ENCODE results near the gene MTG2. TPM values are rescaled to one million over a fixed set of nuclear protein-coding genes. Genes with fewer than 3 reads are reported as not detected.
A peak's percentile ranks its signal among the peaks of the same experiment; 100 is the strongest.

The MTG2 gene
- total and polyA plus RNA-seq, 11 donors: 20.7 to 40.7 (median 27.9) TPM

GRCh38 chr20:62243906-62244515 is 61.2 kb downstream of the MTG2 start:
- TF ChIP-seq CTCF (IDR thresholded peaks at IDR 0.05) (no peak), POLR2A (IDR thresholded peaks at IDR 0.05) (no peak)
- peaks cover 6 to 96% (median 70%) of the 10 kb centered on the region in 12 donors for H3K4me1 ChIP-seq
- peak in 1 of 4 donors; percentile 35 for ATAC-seq
- intact Hi-C loops (cut with DNase I): loop anchor here in 1 of 10 donors (5.0 kb wide), 1 partner anchor 138 kb away; no protein-coding TSS in a partner anchor
- peak in 1 of 5 donors; percentile 68 for DNase-seq
- no peaks in the 10 kb centered on the region for H3K27me3 ChIP-seq
- H3K9me3 ChIP-seq: no peaks in the 10 kb centered on the region
- WGBS, 4 donors: 67 to 80% (median 69%) methylated on average over 21 of the region's 21 CpGs
- peak overlapping the region in 1 of 12 donors; percentile 13 for H3K4me3 ChIP-seq
- peaks cover 0 to 13% (median 0%) of the 10 kb centered on the region in 9 donors for H3K36me3 ChIP-seq
- H3K27ac ChIP-seq: peak overlapping the region in 9 of 12 donors; percentile 51 to 92 (median 72)

- Histone ChIP-seq H3K27ac (peak overlapping the region in 10 of 12 donors; percentile 16 to 92 (median 63)), H3K36me3 (peaks cover 0 to 13% (median 0%) of the 10 kb centered on the region in 9 donors), H3K4me3 (no peak overlapping the region), H3K27me3 (no peaks in the 10 kb centered on the region), H3K4me1 (peaks cover 4 to 97% (median 65%) of the 10 kb centered on the region in 12 donors), H3K9me3 (no peaks in the 10 kb centered on the region)
- TF ChIP-seq CTCF (IDR thresholded peaks at IDR 0.05) (no peak), POLR2A (IDR thresholded peaks at IDR 0.05) (no peak)
- WGBS, 4 donors: 31 to 50% (median 35%) methylated on average over 15 to 17 of the region's 17 CpGs
- DNase-seq (peak in 1 of 5 donors; percentile 40), ATAC-seq (peak in 3 of 4 donors; percentile 21 to 63 (median 23))
- intact Hi-C loops (cut with DNase I): loop anchor here in 1 of 10 donors (5.0 kb wide), 2 partner anchors 38 to 138 kb away; no protein-coding TSS in a partner anchor
These were observed 61.8 kb downstream of the MTG2 start for GRCh38 chr20:62244644-62245108.

- 85 to 89% (median 88%) methylated on average over 11 to 19 of the region's 19 CpGs for WGBS, 4 donors
- TF ChIP-seq POLR2A (IDR thresholded peaks at IDR 0.05) (no peak), CTCF (IDR thresholded peaks at IDR 0.05) (no peak)
- H3K27ac ChIP-seq: peak overlapping the region in 5 of 12 donors; percentile 67 to 86 (median 72)
- intact Hi-C loops (cut with DNase I): loop anchor here in 2 of 10 donors (2.0 to 5.0 kb wide), 2 partner anchors 36 to 37 kb away; no protein-coding TSS in a partner anchor
- DNase-seq (peak in 1 of 5 donors; percentile 54), ATAC-seq (no peak)
- H3K27me3 ChIP-seq: no peaks in the 10 kb centered on the region
- no peak overlapping the region for H3K4me3 ChIP-seq
- peaks cover 0 to 89% (median 59%) of the 10 kb centered on the region in 12 donors for H3K4me1 ChIP-seq
- H3K36me3 ChIP-seq: peaks cover 0 to 13% (median 0%) of the 10 kb centered on the region in 9 donors
- no peaks in the 10 kb centered on the region for H3K9me3 ChIP-seq
These were observed 63.1 kb downstream of the MTG2 start for GRCh38 chr20:62245911-62246280.

- ATAC-seq (no peak), DNase-seq (peak in 1 of 5 donors; percentile 54)
- H3K36me3 ChIP-seq: peaks cover 0 to 10% (median 0%) of the 10 kb centered on the region in 9 donors
- no peaks in the 10 kb centered on the region for H3K27me3 ChIP-seq
- intact Hi-C loops (cut with DNase I): loop anchor here in 2 of 10 donors (2.0 to 5.0 kb wide), 2 partner anchors 36 kb away; no protein-coding TSS in a partner anchor
- no peak overlapping the region for H3K4me3 ChIP-seq
- H3K4me1 ChIP-seq: peaks cover 0 to 84% (median 56%) of the 10 kb centered on the region in 12 donors
- TF ChIP-seq POLR2A (IDR thresholded peaks at IDR 0.05) (no peak), CTCF (IDR thresholded peaks at IDR 0.05) (no peak)
- 63 to 77% (median 75%) methylated on average over 7 to 8 of the region's 8 CpGs for WGBS, 4 donors
- no peaks in the 10 kb centered on the region for H3K9me3 ChIP-seq
- H3K27ac ChIP-seq: peak overlapping the region in 11 of 12 donors; percentile 24 to 86 (median 62)
These were observed 63.6 kb downstream of the MTG2 start for GRCh38 chr20:62246431-62246830.
